ENCODE results near the gene DGKI.

GRCh38 chr7:137853053-137853452 lies 6.3 kb upstream of the DGKI start:
- TF ChIP-seq ELF4 (IDR thresholded peaks at IDR 0.05) (no peak), HDGF (IDR thresholded peaks at IDR 0.05; ENCODE audit: borderline replicate concordance) (no peak), SUZ12 (IDR thresholded peaks at IDR 0.05) (no peak), SP1 (IDR thresholded peaks at IDR 0.05) (no peak), FOXM1 (IDR thresholded peaks at IDR 0.05; ENCODE audit: borderline replicate concordance) (no peak), BHLHE40 (IDR thresholded peaks at IDR 0.05; ENCODE audit: borderline replicate concordance) (no peak), NFRKB (IDR thresholded peaks at IDR 0.05) (no peak), ARNT (IDR thresholded peaks at IDR 0.05) (no peak), LEF1 (IDR thresholded peaks at IDR 0.05; ENCODE audit: borderline replicate concordance) (no peak), ZNF384 (IDR thresholded peaks at IDR 0.05) (no peak), FOXA1 (IDR thresholded peaks at IDR 0.05) (no peak), PKNOX1 (IDR thresholded peaks at IDR 0.05) (no peak), FOXK2 (IDR thresholded peaks at IDR 0.05) (no peak)
